Parathyroid adenoma (tissue), 2 donors: ENCODE data around the gene NFIC.
A peak's percentile ranks its signal among the peaks of the same experiment; 100 is the strongest.

Experiments used
- H2AFZ ChIP-seq: fragments of 300-600 bp; sonication (generic); one replicate; pipeline ENCODE4 v1.7.0; 2017; ENCODE audit warnings: antibody characterized with exemption, mild to moderate bottlenecking
- H3K27ac ChIP-seq: fragments of 300-600 bp; sonication (generic); one replicate; pipeline ENCODE4 v1.7.0; 2017
- H3K27me3 ChIP-seq: fragments of 300-600 bp; sonication (generic); one replicate; pipeline ENCODE4 v1.7.0; 2017; ENCODE audit warnings: low read length; ENCODE audit not compliant: control insufficient read depth, insufficient read depth
- H3K36me3 ChIP-seq: fragments of 300-600 bp; sonication (generic); one replicate; pipeline ENCODE4 v1.7.0; 2017; ENCODE audit warnings: low read length; ENCODE audit not compliant: control insufficient read depth, insufficient read depth
- H3K4me1 ChIP-seq: fragments of 300-600 bp; sonication (generic); one replicate; pipeline ENCODE4 v1.7.0; 2017; ENCODE audit warnings: control low read depth
- H3K4me2 ChIP-seq: fragments of 300-600 bp; sonication (generic); one replicate; pipeline ENCODE4 v1.7.0; 2017; ENCODE audit warnings: low read length
- H3K4me3 ChIP-seq: fragments of 300-600 bp; sonication (generic); one replicate; pipeline ENCODE4 v1.7.0; 2017; ENCODE audit warnings: low read depth, low read length
- H3K79me2 ChIP-seq: fragments of 300-600 bp; sonication (generic); one replicate; pipeline ENCODE4 v1.7.0; 2017; ENCODE audit warnings: control low read depth
- H3K9ac ChIP-seq: fragments of 300-600 bp; sonication (generic); one replicate; pipeline ENCODE4 v1.7.0; 2017; ENCODE audit warnings: mild to moderate bottlenecking
- H3K9me3 ChIP-seq: fragments of 300-600 bp; sonication (generic); one replicate; pipeline ENCODE4 v1.7.0; 2017; ENCODE audit warnings: low read length; ENCODE audit not compliant: control insufficient read depth
- CTCF ChIP-seq: fragments of 300-600 bp; sonication (generic); IDR thresholded peaks from one replicate; pipeline ENCODE4 v1.7.0; 2017; ENCODE audit warnings: antibody characterized with exemption, mild to moderate bottlenecking
- donor health status: primary hyperparathyroidism.

Gene NFIC

DNA sequence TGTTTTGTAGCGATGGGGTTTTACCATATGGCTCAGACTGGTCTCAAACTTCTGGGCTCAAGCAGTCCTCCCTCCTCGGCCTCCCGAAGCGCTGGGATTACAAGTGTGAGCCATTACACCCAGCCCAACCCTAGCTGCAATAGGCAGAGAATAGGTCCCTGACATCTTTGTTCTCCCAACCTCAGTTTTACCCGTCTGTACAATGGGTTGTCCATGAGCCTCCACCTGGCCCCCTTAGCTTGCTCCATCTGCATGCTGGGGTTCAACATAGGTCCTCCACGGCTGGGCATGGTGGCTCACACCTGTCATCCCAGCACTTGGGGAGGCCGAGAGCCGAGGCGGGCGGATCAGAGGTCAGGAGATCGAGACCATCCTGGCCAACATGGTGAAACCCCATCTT, 14.4 kb downstream of the NFIC start:
- H3K27me3 ChIP-seq = no peaks in the 10 kb centered on the region
- H3K79me2 ChIP-seq = peaks cover 52% of the 10 kb centered on the region
- no peak overlapping the region for H2AFZ ChIP-seq
- H3K9ac ChIP-seq = no peak overlapping the region
- H3K9me3 ChIP-seq = no peaks in the 10 kb centered on the region
- H3K27ac ChIP-seq = no peak overlapping the region
- TF ChIP-seq CTCF = no peak
- H3K4me3 ChIP-seq = no peak overlapping the region
- H3K36me3 ChIP-seq = no peaks in the 10 kb centered on the region
- H3K4me2 ChIP-seq = no peak overlapping the region
- peaks cover 24% of the 10 kb centered on the region for H3K4me1 ChIP-seq

GRCh38 chr19:3381701-3382372, 15.5 kb downstream of the NFIC start:
- Histone ChIP-seq H3K4me2 (no peak overlapping the region), H3K27me3 (no peaks in the 10 kb centered on the region), H3K4me3 (no peak overlapping the region), H3K79me2 (peaks cover 47% of the 10 kb centered on the region), H3K9me3 (no peaks in the 10 kb centered on the region), H3K36me3 (no peaks in the 10 kb centered on the region), H2AFZ (no peak overlapping the region), H3K9ac (no peak overlapping the region), H3K27ac (no peak overlapping the region), H3K4me1 (peaks cover 29% of the 10 kb centered on the region)
- no peak for TF ChIP-seq CTCF

GRCh38 chr19:3382460-3383100, 16.2 kb downstream of the NFIC start:
- no peak overlapping the region for H3K4me3 ChIP-seq
- no peaks in the 10 kb centered on the region for H3K27me3 ChIP-seq
- H3K9me3 ChIP-seq = no peaks in the 10 kb centered on the region
- no peak overlapping the region for H3K9ac ChIP-seq
- H3K36me3 ChIP-seq = no peaks in the 10 kb centered on the region
- TF ChIP-seq CTCF = no peak
- no peak overlapping the region for H3K4me2 ChIP-seq
- no peak overlapping the region for H3K27ac ChIP-seq
- no peak overlapping the region for H2AFZ ChIP-seq
- H3K79me2 ChIP-seq = peaks cover 45% of the 10 kb centered on the region
- peaks cover 36% of the 10 kb centered on the region for H3K4me1 ChIP-seq

DNA sequence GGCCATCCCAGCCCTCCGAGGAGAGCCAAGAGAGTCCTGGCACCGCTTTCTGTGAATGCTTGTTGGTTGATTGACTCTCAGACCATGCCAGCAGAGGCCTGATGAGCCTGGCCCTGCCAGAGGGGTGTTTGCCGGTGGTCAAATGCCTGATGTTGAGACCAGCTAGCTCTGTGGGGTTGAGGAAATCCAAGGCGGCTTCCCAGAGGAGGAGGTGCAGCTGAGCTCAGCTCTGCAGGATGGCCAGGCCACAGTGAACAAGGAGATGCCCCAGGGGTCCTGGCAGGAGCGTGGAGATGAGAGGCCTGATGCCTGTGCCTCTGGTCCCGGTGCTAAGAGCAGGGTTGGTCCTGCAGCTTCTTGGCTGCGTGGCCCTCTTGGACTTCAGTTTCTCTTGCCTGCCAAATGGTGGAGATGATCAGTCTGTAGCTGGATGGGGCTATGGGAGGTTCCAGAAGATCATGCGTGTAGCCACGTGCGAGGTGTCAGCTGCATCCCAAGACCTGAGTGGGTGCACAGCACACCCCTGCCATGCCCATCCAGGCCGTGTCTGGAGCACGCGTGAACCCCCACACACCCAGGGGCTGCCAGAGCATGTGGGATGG, 16.8 kb downstream of the NFIC start:
- no peak overlapping the region for H3K9ac ChIP-seq
- H3K9me3 ChIP-seq = no peaks in the 10 kb centered on the region
- peaks cover 40% of the 10 kb centered on the region for H3K79me2 ChIP-seq
- peaks cover 39% of the 10 kb centered on the region for H3K4me1 ChIP-seq
- H3K27me3 ChIP-seq = no peaks in the 10 kb centered on the region
- H3K4me3 ChIP-seq = no peak overlapping the region
- no peak for TF ChIP-seq CTCF
- H3K36me3 ChIP-seq = no peaks in the 10 kb centered on the region
- H3K4me2 ChIP-seq = no peak overlapping the region
- H2AFZ ChIP-seq = no peak overlapping the region
- H3K27ac ChIP-seq = peak overlapping the region; percentile 52
